ENCODE results near the gene SLC2A4RG.

The SLC2A4RG gene

DNA sequence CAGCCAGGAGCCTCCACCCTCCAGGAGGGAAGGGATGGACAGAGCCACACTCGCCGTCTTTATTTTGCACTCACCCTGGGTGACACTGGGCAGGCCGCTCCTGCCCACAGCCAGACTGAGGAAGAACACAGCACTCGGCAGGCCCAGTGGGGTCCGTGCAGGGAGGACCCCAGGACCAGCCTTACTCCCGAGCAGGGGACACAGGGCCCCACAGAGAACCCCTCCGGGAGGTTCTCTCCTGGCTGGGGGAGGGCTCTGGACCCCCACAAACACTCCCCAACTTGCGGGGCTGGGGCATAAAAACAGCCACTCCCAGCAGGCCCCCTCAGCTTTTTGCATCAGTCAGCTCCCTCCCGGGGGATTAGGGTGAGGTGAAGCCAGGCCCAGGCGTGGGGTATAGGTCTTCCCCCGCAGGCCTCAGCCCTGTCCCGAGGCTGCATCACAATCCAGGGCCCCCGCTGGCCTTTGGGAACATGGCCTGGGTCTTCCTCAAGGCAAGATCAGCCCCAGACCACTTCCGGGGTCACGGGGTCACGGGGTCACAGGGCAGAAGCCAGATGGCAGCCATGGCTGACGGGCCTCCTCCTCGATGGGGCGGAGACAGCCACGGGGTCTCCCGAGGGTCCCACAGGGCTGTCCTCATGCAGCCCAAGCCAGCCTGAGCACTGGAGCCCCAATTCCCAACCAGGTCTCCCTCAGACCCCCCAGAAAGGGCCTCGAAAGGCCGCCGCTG is 39.9 kb upstream of the SLC2A4RG start:
- DNase-seq (ENCODE audit: low read depth) = no peak

DNA sequence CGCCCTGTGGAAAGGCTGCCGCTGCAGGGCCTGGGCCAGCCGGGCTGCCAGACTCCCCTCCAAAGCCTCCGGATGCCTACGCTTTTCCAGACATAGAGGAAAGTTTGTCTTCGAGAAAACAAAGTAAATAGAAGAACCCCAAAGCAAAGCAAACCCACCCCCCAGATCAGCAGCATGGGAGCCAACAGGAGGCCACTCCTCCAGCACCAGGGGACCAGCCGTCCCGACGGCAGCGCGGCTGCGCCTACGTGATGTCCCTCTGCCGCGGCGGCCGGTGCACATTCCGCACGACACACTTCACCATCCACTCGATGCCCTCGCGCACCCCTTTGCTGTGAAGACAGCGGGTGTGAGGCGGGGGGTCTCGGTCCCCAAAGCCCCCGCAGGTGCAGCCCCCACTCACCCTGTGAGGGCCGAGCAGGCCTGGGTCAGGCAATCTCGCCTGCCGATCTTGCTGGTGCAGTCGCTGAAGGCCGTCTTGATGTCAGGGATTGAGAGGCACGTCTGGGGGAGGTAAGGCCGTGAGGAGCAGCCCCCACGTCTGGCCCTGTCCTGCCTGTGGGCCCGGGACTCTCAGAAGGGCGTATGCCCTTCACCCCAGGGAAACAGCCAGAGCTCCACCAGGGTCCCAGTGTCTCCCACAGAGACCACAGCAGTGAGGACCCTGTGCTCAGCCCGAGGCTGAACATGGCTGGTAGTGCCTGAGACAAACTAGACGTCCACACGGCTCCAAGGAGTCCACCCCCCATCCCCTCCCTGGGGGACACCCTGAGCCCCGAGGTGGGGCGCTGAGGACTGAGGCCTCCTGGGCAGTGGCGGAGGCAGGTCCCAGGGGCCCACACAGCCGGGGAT is 39.2 kb upstream of the SLC2A4RG start:
- no peak for DNase-seq (ENCODE audit: low read depth)

DNA sequence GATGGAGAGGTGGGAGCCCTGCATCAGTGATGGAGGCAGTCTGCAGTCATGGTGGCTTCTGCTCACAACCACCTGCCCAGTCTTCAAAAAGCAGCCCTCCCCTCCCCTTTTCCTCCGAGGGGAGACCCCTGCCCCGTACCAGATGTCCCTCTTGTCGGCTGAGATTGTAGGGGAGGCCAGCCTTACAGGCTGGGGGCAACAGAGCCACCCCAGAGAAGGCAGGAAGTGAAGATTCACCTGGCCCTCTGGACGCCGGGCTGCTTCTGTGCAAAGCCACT is 38.6 kb upstream of the SLC2A4RG start:
- no peak for DNase-seq (ENCODE audit: low read depth)

DNA sequence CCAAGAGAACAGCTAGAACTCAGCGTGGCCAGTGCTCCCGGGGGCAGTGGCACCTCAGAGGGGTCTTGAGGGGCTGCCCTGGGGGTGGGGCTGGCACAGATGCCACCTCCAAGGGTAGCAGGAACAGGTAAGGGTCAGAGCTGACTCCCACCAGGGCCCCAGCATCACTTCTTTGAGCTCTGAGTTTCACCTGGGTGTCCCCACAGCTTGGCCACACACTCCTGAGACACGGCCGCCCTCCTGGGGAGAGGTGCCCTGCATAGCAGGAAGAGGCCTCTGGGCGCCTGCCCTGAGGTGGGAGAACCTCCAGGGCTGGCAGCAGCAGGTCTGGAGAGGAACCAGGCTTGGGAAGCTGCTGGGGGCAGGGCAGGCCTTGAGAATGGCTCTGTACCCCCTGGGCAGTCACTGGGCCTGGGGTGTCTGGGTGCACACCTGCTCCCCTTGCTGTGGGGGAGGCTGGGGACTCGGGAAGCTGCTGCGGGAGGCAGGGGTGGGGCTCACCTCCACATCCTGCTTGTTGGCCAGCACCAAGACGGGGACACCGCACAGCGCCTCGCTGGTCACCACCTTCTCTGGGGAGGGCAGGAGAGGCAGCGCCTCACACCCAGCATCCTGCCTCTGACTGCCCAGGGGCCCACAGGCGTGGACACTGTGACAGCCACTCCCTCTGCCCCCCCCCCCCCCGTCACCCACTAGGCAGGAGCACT is 38.1 kb upstream of the SLC2A4RG start:
- DNase-seq (ENCODE audit: low read depth) = no peak

DNA sequence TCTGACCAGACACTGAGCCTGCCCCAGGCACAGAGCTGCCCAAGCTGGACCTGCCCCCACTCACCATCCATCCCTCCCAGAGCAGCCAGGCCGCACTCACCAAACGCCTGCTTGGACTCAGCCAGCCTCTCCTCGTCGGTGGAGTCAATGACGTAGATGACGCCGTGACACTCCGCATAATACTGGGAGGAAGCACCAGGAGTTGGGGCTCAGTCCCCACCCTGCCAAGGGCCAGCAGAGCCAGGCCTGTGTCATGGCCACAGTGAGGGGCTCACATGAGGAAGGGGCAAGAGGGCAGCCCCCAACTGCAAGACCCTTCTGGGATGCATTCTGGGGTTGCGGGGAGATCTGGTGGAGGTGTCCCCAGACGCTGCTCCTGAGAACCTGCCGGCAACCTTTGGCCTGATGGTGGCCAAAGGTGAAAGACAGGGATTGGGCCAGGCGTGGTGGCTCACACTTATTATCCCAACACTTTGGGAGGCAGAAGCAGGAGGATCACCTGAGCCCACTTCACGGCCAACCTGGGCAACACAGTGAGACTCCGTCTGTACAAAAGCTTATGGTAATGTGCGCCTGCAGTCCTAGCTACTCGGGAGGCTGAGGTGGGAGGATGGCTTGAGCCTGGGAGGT is 37.4 kb upstream of the SLC2A4RG start:
- no peak for DNase-seq (ENCODE audit: low read depth)

DNA sequence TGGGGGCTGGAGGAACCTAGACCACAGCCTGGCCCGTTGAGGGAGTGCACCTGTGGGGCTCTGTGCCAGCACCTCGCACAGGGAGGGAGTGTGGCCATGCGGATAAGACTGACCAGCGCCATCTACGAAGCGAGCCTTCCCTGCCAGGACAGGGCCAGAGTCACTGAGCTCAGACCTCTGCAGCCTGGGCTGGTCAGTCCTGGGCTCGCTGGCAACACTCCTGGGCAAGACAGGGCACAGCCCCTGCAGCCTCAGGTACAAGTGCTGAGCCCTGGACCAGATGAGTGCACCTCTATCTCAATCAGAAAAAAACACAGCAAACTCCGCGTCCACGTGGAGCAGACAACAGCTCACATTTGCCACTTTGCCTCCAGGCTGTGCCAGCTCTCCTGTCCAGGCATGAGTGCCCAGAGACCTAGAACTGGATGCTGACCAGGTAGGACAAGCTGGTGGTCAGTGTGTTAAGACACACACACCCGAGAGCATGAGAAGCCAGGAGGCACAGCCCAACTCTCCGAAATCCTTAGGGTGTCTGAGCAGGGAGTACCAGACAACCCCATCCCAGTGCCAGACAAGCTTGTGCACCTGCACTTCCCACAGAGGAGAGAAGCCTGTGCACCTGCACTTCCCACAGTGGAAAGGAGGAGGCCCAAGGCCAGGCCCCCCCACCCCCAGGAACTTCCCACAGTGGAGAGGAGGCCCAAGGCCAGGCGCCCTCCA is 36.7 kb upstream of the SLC2A4RG start:
- DNase-seq (ENCODE audit: low read depth) = no peak

DNA sequence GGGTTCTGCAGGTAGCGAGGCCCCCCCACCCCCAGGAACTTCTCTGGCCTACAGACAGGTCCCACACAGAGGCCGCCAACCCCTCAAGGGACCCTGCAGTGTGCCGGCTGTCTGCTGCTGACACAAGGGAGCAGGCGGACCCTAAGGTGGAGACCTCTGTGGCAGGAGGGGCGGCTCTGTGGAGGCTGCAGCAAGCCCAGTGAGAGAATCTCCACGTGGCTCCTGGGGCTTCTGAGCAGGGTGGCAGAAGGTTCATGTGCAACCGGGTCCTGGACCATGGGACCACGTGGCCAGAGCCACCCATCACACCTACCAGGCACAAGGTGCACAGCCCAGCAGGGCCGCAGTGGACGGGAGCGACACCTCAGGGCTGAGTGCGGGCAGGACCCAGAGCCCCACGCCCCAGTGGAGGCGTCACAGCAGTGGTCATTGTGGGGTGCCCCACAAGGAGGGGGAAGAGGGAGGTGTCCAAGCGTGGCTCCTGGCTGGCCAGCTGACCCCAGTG is 36.1 kb upstream of the SLC2A4RG start:
- DNase-seq (ENCODE audit: low read depth) = no peak

DNA sequence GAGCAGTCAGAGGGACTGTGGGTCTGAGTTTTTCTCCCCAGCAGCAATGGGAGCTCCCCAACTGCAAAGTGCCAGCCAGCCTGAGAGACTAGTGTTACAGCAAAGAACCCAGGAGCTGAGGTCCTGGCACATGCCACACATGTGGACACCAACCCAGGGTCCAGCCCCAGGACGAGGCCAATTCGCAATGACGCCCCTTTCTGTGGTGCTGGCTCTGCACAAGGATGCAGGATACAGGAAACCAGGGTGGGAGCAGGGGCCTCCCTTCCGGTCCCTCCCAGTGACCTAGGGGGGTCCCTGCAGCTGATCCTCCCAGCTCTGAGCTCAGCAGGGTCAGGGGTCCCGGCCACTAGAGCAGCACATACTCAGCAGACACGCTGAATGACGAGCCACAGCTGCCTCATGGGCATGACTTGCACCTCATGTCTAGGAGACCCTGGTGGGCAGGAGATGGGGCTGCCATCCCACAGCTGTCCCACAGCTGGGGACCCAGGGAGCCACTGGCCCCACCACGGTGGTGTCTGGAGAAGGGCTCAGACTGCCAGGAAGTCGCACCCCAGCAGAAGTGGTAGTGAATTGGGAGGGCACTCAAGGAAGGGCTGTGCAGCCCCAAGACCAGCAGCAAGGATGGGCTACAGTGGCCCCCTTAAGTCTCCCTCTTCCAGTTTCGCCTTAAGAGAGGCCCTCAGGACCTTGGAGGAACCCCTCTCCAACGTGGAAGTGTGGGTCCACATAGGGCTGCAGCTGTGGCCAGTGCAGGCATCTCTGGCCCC is 35.4 kb upstream of the SLC2A4RG start:
- no peak for DNase-seq (ENCODE audit: low read depth)

DNA sequence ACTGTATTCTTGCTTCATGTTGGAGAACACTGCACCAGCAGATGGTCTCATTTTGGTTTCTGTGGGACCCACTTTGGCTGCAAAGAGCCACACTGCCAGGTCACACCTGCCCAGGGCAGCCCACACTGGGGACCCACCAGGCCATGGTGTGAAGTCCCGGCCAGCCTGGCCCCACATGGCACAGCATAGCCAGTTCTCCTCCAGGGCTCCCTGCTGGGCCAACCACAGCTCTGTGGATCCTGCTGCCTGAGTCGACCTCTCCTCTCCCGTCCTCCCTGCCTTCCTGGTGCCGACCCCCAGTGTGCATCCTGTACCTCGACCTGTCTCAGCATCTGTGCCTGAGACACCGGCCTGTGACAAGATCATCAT is 34.8 kb upstream of the SLC2A4RG start:
- no peak for DNase-seq (ENCODE audit: low read depth)

DNA sequence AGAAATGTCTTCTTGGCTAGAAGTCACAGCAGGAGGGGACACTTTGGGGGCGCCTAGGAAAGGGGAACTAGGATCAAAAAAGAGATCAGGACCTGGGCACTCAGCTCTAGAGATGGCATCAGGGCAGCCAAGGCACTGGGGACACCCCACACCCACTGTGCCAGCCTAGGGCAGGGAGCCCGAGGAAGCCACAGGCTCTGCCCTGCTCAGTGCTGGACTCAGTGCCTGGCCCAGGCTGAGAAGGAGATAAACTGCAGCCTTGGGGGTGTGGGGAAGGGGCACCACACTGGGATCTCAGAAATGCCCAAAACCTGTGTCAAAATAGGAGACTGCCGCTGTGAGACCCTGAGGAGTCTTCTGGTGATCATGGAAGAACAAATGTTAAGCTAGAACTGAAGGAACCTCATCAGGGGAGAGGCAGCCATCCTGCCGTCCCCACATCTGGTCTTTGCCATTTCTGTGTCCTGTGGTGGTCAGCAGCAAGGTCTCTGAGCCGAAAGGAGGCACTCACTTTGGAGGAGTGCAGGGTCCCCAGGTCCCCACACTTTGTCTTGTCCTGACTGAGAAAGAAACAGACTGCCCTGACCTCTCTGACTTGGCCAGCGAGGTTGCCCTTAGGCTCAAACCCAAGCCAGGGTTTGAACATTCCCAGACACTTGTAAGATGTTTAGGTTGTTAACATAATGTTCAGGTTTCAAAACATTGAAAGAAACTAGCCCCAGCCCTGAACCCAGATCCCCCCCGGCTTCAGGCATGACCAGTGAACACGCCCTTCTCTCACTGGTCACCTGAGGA is 34.1 kb upstream of the SLC2A4RG start:
- no peak for DNase-seq (ENCODE audit: low read depth)

DNA sequence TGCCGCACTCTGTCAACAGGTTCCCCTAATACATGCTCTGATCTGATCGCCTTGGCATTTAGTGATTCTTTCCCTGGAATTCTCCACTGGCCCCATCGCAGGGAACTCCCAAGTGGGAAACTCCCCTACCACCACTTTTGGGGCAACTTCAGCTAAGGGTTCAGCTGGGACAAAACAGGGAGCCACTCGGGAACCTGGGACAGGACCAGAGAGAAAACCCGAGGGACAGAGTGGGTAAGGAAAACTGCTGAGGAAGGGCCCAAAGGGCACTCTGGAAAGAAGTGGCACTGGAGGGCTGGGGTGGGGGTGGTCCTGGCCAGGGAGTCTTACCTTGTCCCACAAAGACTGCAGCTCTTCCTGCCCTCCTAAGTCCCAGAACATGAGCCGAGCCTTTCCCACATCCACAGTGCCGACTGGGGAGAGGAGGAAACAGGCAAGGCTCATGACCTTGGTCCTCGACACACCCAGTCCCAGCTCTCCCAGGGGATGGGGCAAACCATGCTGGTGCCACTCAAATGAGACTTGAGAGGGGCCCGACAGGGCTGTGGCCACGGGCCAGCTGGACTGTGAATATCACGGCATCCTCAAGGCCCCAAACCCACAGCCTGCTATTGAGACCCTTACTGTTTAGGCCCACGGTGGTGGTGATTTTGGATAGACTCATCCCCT is 33.4 kb upstream of the SLC2A4RG start:
- no peak for DNase-seq (ENCODE audit: low read depth)

DNA sequence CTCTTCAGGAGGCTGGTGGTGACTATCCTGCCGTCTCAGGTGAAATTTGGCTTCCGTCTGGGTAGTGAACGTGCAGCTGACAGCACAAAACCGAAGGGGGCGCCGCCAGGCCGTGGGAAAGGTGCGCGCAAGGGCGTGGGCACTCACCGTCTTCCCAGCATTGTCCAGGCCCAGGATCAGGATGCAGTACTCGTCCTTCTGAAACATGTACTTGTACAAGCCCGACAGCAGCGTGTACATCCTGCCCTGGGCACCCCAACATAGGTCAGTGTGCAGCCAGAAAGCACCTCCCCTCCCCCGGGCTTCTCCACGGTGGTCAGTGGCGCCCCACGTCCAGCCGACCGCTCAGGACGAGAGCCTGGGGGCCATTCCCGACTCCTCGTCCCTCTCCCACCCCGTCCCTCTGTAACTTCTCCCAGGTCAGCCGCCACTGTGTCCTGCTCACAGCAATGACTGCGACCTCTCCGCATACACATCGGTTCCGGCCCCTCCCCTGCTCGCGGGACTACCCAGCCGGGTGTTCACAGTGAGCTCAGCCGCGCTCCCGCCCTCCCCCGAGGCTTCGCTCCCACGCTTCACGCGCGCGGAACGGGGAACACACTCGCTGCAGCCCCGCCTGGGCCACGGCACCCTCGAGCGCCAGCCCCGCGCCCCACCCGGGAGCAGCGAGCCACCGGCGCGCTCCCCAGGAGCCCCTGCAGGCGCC is 32.6 kb upstream of the SLC2A4RG start:
- DNase-seq (ENCODE audit: low read depth) = peak; percentile 71

DNA sequence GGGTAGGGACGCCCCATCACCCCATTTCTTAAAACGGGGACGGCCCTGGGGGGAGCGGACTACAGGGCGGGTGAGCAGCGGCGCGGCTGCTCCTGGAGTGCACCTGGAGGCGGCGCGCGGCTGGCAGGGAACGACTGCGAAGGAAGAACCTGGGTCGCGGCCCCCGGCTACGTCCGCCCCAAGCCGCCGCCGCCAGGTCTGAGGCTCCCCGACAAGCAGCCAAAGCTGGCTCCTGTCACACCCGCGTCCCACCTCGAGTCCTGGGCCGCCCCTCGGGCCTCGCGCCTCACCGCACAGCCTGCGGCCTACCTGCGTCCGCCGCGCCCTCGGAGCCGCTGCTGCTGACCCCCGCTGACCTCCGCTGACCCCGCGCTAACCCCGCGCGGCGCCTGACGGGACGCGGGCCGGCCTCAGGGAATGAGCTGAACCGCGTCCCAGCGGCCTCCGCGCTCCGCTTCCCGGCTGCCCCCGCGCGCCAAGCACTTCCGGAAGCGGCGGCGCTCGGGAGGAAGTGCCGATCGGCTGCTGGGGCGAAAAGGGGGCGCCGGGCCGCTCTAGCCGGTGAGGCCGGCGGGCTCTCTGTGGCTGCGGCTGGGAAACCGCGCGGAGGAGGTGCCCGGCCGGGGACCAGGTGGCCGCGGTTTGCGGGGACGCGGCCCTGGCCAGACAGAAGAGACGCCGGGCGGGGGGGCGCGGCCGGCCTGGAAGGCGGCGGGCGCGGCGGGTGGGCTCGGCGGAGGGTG is 31.8 kb upstream of the SLC2A4RG start, which contains the start of the genes ARFRP1 and ZGPAT:
ARFRP1 (minus strand) TSS at position 419 of the 743 bp plus-strand sequence. CDS start 885 bp downstream, outside the sequence.
ZGPAT (plus strand) TSS at position 482 of the 743 bp plus-strand sequence. CDS start 542 bp downstream, outside the sequence.
- DNase-seq (ENCODE audit: low read depth) = peak; percentile 88

DNA sequence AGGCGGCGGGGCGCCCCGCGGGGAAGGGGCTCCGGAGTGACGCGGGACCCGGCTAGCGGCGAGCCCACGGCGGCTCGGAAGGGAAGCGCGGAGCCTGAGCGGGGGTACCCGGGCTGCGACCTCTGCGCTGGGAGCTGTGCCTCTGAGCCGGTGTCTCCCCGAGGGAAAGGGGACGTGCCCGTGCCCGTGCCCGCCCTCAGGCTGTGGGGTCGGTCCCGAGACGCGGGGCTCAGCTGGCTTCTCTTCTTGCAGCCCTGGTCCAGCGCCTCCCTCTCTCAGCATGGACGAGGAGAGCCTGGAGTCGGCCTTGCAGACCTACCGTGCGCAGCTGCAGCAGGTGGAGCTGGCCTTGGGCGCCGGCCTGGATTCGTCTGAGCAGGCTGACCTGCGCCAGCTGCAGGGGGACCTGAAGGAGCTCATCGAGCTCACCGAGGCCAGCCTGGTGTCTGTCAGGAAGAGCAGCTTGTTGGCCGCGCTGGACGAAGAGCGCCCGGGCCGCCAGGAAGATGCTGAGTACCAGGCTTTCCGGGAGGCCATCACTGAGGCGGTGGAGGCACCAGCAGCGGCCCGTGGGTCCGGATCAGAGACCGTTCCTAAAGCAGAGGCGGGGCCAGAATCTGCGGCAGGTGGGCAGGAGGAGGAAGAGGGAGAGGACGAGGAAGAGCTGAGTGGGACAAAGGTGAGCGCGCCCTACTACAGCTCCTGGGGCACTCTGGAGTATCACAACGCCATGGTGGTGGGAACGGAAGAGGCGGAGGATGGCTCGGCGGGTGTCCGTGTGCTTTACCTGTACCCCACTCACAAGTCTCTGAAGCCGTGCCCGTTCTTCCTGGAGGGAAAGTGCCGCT is 31.1 kb upstream of the SLC2A4RG start:
- DNase-seq (ENCODE audit: low read depth) = peak; percentile 28

DNA sequence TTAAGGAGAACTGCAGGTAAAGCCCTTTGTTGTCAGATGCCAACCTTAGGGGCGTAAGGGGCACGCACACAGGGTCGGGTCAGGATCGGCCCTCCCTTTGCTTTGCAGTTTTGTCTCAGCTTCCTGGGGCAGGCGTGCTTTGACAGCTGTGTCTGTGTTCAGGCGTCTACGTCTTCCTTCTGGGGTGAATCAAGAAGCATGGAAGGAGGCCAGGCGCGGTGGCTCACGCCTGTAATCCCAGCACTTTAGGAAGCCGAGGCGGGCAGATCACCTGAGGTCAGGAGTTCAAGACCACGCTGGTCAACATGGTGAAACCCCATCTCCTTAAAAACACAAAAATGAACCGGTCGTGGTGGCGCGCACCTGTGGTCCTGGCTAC is 30.4 kb upstream of the SLC2A4RG start:
- no peak for DNase-seq (ENCODE audit: low read depth)

DNA sequence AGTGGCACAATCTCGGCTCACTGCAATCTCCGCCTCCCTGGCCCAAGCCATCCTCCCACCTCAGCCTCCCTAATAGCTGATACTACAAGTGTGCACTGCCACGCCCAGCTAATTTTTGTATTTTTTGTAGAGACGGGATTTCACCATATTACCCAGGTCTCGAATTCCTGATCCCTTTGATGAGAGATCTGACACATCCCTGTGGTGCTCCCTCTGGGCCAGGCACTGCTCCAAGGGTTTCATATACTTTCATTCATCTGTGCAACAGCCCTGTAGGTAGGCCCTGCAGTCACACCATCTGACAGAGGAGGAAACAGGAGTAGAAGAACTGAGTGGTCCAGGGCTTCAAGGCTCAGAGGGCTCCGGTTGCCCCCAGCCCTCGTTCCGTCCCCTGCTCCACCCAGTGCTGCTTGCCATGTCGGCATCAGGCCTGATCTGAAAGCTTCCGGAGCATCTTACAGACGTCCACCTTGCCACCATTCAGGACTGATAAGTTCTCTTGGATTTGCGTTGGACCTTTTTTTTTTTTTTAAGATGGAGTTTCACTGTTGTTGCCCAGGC is 28.4 kb upstream of the SLC2A4RG start:
- no peak for DNase-seq (ENCODE audit: low read depth)

DNA sequence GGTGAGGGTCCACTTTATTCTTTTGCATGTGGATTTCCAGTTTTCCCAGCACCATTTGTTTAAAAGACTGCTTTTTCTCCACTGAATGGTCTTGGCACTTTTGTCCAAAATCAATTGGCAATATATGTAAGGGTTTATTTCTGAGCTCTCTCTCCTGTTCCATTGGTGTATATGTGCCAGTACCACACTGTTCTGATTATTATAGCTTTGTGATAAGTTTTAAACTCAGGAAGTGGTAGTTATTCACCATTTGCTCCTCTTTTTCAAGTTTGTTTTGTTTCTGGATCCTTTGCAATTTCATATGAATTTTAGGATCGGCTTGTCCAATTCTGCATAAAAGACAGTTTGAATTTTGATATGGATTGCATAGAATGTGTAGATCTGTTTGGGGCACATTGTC is 27.4 kb upstream of the SLC2A4RG start:
- DNase-seq (ENCODE audit: low read depth) = no peak
